Nucleus accumbens (tissue), 56 donors: Measurements from ENCODE around the gene RBPJ.
"Not testable (repeated sequence)": the region's sequence is repeated elsewhere in the genome, so short reads cannot be mapped to it uniquely, and the experiment has no call there.

Experiments used
- DNase-seq, 56 donors: peaks; one replicate each; lab custom pipeline; 2025; lab: John Stamatoyannopoulos, UW

The RBPJ gene

GRCh38 chr4:26300314-26301307 lies 20.2 kb upstream of the RBPJ start:
- DNase-seq: no peak

GRCh38 chr4:26302031-26302899 lies 18.5 kb upstream of the RBPJ start:
- no peak for DNase-seq

DNA sequence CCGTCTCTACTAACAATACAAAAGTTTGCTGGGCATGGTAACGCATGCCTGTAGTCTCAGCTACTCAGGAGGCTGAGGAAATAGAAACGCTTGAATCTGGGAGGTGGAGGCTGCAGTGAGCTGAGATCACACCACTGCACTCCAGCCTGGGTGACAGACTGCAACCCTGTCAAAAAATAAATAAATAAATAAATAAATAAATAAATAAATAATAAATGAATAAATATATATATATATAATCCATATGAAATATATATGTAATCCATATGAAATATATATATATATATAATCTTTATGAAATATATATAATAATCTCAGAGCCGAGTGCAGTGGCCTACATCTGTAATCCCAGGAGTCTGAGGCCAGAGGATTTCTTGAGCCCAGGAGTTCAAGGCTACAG lies 17.8 kb upstream of the RBPJ start:
- DNase-seq: no peak

- DNase-seq: no peak
Observed at GRCh38 chr4:26307037-26307800, 13.6 kb upstream of the RBPJ start.

DNA sequence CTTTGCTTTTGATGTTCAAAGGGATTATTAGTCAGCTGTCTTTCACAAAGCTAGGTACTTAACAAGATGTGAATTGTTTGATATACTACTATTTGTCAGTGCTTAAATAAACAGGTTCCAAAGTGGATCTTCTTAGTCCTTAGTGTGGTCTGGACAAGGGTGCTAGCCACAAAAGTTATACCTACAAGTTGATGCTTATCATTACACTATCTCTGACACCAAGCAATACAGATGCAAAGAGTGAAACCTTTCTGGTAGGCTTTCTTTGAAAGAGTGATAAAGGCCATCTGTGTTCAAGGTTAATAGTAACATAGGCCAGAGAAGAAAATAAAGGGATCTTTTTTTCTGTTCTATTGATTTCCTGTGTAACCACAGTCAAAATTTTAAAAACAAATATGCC lies 12.2 kb upstream of the RBPJ start:
- no peak for DNase-seq

DNA sequence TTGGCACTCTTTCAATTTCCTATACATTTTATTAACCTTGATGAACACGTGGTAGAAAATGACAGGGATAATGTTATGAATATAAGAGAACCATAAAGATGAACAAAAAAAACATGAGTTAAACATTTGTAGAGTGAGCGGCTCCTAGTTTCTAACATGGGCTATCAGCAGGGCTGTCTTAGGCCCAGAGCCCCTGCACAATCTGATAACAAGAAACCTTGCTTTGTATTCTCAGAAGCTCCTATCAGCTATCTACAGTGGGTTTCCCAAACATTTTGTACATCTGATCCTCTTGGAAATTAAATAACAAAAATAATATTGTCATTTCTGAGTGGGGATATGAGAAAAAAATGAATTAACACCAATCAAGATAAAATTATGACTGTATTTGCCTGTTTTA lies 10.6 kb upstream of the RBPJ start:
- DNase-seq: no peak

DNA sequence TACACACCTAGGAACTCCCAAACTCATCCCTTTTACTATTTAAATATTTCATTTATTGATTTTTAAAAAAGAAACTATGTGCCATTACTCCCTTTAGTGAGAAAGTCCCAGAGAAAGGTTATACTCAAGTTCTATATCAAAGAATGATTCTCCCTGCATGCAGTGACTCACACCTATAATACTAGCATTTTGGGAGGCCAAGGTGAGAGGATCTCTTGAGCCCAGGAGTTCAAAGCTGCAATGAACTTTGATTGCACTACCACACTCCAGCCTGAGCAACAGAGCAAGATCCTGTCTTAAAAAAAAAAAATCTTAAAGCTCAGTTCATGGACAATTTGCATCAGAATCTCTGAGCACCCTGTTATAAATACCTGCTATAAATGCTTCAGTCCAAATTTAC lies 9.2 kb upstream of the RBPJ start:
- DNase-seq: no peak

DNA sequence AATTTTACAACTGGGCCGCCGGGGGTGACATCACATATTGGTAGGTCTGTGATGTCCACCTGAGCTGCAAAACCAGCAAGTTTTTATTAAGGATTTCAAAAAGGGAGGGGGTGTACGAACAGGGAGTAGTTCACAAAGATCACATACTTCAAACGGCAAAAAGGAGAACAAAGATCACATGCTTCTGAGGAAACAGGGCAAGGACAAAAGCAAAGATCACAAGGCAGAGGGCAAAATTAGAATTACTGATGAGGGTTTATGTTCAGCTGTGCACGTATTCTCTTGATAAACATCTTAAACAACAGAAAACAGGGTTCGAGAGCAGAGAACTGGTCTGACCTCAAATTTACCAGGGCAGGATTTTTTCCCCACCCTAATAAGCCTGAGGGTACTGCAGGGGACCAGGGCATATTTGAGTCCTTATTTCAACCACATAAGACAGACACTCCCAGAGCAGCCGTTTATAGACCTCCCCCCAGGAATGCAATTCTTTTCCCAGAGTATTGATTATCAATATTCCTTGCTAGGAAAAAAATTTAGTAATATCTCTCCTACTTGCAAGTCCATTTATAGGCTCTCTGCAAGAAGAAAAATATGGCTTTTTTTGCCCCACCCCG lies 5.4 kb upstream of the RBPJ start:
- DNase-seq: not testable (repeated sequence)

- no peak for DNase-seq
Observed at GRCh38 chr4:26317766-26318165, 3.0 kb upstream of the RBPJ start.

DNA sequence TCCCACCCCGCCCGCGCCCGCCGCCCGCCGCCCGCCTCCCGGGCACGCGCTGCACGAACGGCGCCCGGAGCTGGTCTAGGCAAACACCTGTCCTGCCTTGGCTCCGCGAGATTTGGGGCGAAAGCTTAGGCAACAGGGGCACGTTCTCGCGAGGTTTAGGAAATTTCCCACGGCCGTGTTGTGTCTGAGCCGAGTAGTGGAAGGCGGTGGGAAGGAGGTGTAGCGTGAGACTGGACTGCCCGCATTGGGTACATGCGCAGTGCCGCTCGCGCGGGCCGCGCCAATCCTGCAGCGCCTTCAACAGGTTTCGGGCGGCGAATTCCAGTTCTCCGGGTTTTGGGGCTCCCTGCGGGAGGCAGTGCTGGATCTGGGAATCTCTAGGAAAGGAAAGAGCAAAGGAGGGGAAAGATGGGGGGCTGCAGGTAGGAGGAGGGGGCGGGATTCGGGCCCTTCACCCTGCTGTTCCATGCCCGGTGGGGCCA lies 1.3 kb upstream of the RBPJ start:
- DNase-seq: peak; percentile 73 to 98 (median 95)

DNA sequence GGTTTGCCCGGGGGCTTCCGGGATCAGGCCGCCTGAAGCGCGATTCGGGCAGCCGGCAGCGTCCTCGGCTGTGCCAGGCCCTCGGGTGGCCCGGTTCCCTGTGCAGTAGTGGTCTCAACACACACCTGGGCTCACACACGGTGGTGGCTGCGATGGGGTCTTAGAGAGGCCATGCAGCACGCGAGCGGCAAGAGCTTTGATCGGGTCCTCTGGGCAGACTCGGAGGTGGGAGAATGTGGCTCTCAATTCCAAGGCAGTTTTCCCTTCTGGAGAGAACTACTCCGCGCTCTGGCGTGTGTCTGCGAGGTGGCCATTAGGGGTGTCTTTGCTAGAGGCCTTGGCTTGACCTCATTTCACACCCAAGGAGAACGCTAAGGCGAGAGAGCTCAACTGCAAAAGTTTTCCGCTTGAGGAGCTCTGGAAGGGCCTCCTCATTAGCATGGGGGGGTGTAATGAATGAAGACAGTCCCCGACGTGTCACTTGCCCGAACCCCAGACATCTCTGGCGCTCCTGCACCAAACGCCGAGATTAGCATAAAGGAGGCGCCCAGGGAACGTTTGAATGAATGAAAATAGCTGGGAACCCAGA lies 771 bp upstream of the RBPJ start:
- DNase-seq: peak in 23 of 56 donors; percentile 33 to 83 (median 63)

GRCh38 chr4:26321373-26322221 lies 783 bp downstream of the RBPJ start:
- peak in 13 of 56 donors; percentile 6 to 65 (median 34) for DNase-seq

- no peak for DNase-seq
Observed at GRCh38 chr4:26322346-26322745, 1.5 kb downstream of the RBPJ start.

DNA sequence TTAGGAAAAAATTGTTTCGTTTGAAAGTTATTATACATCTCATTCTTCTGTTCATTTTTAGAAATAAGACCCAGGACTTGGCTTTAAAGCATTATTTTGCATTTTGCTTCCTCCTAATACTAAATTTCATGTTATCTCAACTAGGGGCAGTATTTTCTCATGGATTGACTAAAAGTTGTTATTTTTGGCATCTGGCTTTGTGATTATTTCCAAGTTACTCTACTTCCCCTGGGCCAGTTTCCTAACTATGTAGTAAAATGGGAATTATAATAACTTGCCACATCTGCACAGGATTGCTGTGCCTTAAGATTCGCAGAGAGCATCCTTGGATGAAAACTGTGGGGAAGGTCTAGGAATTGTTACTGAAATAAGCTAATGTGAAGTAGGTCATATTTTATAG lies 3.0 kb downstream of the RBPJ start:
- no peak for DNase-seq

GRCh38 chr4:26325191-26325590 lies 4.4 kb downstream of the RBPJ start:
- no peak for DNase-seq

DNA sequence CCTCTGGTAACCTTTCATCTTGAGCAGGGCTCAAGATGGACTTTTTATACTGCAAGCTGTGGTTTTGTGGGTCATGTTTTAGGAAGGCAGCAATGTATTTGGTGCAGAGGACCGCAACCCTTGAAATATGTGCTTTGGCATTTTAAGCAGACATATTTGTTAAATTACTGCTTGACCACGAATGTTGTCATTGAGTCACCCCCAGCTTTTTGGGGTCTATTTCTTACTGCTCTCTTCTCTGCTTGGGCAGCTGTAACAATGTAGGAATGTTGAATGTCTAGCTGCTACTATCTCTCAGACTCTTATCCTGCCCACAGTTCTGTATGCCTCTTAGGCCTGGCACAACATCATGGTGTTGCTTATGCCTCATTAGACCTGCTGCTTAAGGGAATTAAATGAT lies 6.0 kb downstream of the RBPJ start:
- DNase-seq: no peak

GRCh38 chr4:26330186-26330787 lies 9.5 kb downstream of the RBPJ start:
- DNase-seq: peak in 2 of 56 donors; percentile 7 to 14

GRCh38 chr4:26330946-26331345 lies 10.1 kb downstream of the RBPJ start:
- DNase-seq: peak in 1 of 56 donors; percentile 22
